ENCODE measurements around the gene PAK5.

- TF ChIP-seq EZH2 (IDR thresholded peaks at IDR 0.05; ENCODE audit: insufficient read depth, poor library complexity, severe bottlenecking) (no peak), EZH2phosphoT487 (IDR thresholded peaks at IDR 0.05; ENCODE audit: insufficient read depth, low read depth) (no peak)
These were observed 165.9 kb downstream of the PAK5 start for GRCh38 chr20:9672981-9673380.

All from GM23248 (cell line).